Head of caudate nucleus (tissue), 42 donors: ENCODE results near the gene MAGI2.

ENCODE experiments used
- DNase-seq, 42 donors: peaks; one replicate each; pipeline versions ENCODE4 v3.0.0 to v3.0.0-alpha.2; 2020 to 2021; ENCODE audit warnings: mixed read lengths in 7 of 42
- intact Hi-C: fragments of 100-400 bp; cut with DNase I; formaldehyde crosslinking; loops from one replicate; pipeline ENCODE4 v1.15.0; 2022

Gene MAGI2

GRCh38 chr7:79400222-79400621 lies 53.2 kb downstream of the MAGI2 start:
- DNase-seq = no peak
- intact Hi-C loops = no loop called here

DNA sequence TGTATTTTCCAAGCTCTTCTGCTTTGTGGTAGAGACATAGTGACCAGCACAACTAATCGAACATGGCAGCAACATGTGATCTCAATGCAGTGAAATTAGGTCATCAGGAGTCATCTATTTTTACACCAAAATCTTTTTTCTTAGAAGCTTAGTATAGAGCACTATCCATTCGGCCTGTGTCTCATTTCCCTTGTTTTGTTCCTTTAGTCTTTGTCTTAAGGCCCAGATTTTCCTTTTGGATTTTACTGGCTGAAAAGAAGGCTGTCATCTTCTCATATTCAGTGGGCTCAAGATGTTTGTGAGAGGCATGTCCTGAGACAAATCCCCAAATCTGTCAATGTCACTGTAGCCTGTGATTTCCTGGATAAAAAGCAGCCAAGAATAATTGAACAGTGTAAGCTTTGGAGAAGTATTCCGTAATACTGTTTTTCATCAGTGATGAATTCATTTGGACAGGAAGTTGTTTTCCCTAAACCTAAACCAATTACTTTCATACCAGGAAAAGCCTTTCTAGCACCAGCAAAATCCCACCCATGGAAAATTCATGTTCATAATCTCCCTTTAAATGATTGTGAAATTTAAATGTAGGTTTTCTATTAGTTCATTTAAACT lies 55.2 kb downstream of the MAGI2 start:
- DNase-seq = no peak
- intact Hi-C loops = no loop called here

GRCh38 chr7:79386688-79387422 lies 66.6 kb downstream of the MAGI2 start:
- intact Hi-C loops = no loop called here
- no peak for DNase-seq

- intact Hi-C loops = no loop called here
- no peak for DNase-seq
Observed at GRCh38 chr7:79381921-79382320, 71.5 kb downstream of the MAGI2 start.

DNA sequence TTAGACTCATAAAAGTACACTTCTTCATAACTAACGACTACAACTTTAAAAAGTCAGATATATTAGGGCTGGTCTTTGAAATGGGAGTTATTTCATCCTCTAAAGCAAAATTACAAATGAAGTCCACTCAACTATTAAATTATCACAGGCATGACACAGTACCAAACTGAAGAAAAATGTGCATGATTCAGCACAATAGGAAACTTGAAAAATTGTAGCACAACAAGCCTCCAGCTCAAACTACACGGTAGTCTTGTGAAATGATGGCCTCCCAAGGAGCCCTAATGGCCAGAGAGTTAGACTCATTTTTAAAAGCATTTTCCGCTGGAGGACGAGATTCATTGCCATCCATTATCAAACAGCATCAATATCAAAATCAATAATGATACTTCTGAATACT lies 76.4 kb downstream of the MAGI2 start:
- intact Hi-C loops = no loop called here
- no peak for DNase-seq

GRCh38 chr7:79376299-79377025 lies 77.0 kb downstream of the MAGI2 start:
- DNase-seq = no peak
- intact Hi-C loops = no loop called here

DNA sequence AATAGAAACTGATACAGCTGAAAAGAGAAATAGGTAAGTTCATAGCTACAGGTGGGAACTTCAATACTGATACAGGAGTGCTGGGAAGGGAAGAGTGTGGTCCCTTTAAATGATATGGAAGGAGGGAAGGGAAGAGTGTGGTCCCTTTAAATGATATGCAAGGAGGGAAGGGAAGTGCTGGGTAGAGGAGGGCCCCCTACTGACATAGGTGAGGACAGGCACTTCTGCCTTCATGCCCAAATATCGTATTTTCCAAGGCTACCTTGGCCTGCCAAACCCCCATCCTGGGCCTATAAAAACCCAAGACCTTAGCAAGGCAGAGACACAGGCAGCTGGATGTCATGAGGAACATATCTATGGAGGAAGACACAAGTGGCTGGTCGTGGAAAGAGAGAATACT lies 92.3 kb downstream of the MAGI2 start:
- no peak for DNase-seq
- intact Hi-C loops = no loop called here

DNA sequence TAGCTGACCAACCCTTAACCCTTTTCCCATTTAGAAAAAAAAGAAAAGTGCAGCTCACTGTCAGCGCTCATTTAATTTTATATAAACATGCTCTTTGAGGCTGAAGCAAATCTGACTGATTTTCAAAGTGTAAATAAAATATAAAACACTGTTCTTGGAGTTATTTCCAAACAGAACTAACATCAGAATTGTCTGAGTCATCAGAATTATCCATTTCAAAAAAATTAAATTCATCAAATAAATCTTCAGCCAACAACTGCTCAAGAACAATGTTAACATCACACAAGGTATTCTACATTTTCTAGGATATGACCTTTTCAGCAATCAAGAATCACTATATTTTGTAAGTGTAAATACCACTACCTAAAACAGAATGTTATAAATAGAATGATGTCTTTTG lies 93.6 kb downstream of the MAGI2 start:
- intact Hi-C loops = no loop called here
- DNase-seq = no peak

GRCh38 chr7:79357101-79357500 lies 96.4 kb downstream of the MAGI2 start:
- no peak for DNase-seq
- intact Hi-C loops = no loop called here

DNA sequence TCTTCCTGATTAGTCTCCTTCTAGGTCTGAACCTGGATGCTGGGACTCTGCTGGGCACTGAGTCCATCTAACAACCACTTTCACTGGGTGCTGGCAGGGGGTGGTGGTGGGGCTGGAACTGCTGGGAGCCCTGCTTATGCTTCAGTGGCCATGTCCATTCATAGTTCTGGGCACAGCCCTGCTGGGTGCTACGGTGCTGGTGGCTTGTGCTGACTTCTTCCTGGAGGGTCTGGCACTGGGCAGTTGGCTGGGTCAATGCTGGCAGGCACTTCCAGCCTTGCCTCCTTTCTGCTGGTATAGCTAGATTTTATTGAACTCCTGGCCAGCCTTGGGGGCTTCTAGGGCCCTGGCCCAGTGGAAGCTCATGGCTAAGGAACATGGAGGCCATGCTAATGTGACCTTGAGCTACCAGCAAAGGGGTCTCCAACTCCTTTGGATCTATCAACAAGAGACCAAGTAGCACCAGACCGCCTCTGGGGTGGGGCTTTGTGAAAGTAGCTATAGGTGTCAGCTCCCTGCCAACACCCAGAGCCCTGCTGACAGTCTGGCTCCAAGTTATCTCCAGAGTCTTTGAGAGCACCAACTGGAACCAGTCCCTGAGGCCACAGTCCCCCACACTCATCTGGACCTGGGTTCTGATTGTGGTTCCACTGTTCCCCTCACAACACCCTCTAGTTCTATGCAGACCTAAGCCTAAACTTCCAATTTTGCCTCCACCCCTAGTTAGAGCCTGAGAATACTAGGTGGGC lies 99.6 kb downstream of the MAGI2 start:
- no peak for DNase-seq
- intact Hi-C loops = no loop called here

DNA sequence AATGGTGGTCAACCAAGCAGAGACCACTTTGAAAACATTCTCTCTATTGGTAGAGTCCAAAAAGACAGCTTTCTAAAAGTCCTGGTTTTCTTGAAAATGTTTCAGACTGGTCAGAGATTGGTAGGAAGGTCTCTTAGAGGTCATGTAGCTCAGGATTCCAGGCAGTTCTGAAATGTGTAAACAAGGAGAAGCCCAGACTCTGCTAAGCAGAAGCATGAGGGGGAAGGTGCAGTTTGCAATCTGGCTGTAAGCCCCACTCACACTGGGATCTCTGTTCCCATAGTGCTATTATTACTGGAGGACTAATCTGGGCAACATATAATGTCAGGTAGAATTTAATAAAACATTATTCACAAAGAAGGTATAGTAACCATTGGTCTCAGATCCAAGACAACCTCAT lies 101.1 kb downstream of the MAGI2 start:
- peak in 1 of 42 donors; percentile 17 for DNase-seq
- intact Hi-C loops = no loop called here

GRCh38 chr7:79347351-79347750 lies 106.1 kb downstream of the MAGI2 start:
- intact Hi-C loops = no loop called here

DNA sequence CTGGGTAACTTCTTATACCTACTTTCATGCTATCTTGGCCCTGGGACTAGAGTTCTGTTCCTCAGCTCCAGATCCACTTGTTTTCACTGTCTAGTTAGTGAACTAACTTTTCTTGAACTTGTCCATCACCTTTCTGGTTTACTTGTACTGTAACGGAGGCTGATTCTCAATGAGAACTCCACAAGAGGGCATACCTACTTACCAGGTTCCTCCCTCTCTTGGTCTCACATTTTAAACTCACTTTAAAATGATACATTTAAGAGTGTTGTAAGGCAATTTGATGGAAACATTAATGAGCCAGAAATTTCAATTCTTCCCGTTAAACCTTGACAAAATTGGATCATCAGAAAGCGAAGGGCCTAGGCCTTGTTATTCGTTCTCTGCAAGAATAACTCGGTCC lies 111.6 kb downstream of the MAGI2 start:
- intact Hi-C loops = no loop called here
- no peak for DNase-seq

More at GRCh38 chr7:79347351-79347750, 106.1 kb downstream of the MAGI2 start:
- DNase-seq = no peak

- DNase-seq = no peak
- intact Hi-C loops = no loop called here
Observed at GRCh38 chr7:79340212-79340611, 113.3 kb downstream of the MAGI2 start.

GRCh38 chr7:79339208-79339925 lies 114.1 kb downstream of the MAGI2 start:
- no peak for DNase-seq
- intact Hi-C loops = no loop called here

DNA sequence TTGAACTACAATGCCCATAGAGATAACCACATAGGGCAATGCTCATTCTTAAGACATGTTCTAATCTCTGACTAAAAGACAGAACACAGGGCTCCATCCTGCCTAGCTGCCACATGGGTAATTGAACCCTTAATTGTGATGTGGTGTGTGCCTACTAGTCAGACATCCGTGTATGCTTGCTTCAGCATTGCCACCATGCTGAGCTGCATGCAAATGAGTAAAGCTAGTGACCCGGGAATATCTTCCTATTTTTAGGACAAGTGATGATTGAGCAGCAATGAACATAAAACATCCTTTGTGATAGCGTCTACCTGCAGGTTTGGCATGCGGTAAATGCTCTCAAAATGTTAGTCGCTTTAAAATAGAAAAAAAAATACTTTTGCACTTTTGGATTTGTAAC lies 115.8 kb downstream of the MAGI2 start:
- DNase-seq = peak in 12 of 42 donors; percentile 7 to 56 (median 22)
- intact Hi-C loops = no loop called here

- DNase-seq = no peak
- intact Hi-C loops = no loop called here
Observed at GRCh38 chr7:79334841-79335240, 118.6 kb downstream of the MAGI2 start.

- no peak for DNase-seq
- intact Hi-C loops = no loop called here
Observed at GRCh38 chr7:79334334-79334733, 119.1 kb downstream of the MAGI2 start.

DNA sequence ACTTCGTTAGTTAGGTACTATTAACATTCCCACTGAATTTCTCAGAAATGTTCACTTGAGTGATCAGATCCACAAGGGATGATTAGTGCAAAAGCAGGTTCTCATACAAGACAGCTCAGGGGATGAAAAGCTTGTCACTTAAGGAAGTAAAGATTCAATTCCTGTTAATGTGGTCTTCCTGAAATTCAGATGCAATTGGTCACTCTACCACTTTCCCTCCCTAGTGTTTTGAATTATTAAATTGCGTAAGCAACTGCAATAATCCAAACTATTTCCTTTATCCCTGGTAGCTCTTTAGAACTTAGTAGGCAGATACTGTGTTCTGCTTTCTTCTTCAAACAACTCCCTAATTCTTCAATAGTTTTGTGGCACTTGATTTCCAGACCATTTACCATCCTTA lies 121.4 kb downstream of the MAGI2 start:
- intact Hi-C loops = no loop called here
- no peak for DNase-seq
